Measurements from ENCODE around the gene IRGQ. TPM values are rescaled to one million over a fixed set of nuclear protein-coding genes. Genes with fewer than 3 reads are reported as not detected.

IRGQ gene
- polyA plus RNA-seq, 1 experiment = 5.4 TPM

DNA sequence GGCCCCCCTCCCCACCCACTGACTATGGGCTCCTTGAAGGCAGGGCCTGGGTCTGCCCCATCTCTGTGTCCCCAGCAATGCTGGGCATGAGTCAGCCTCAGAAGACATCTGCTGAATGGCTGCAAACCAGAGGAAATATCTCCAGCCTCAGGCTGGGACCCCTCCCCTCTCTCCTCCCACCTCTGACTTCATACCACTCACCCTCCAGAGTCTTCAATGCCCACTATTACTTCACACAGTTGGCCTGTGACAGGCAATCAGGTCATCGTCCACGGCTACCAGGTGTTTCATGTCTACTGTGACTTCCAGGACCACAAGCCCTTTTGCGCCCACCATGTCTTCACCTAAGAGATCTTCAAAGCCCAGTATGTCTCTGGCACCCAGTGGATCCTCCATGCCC lies 15.9 kb upstream of the IRGQ start, which contains the start of gene SRRM5:
Gene SRRM5 (plus strand): TSS at position 301 of the 400 bp plus-strand sequence. CDS start 34 bp downstream, at position 335.
- DNase-seq (ENCODE audit: low read depth) = no peak
- ChIA-PET CTCF (no interaction called here), POLR2A (no interaction called here)
- peaks cover 8% of the 10 kb centered on the region for H3K36me3 ChIP-seq (ENCODE audit: control insufficient read depth, insufficient read depth, low read length)
- TF ChIP-seq, protein P1, sequence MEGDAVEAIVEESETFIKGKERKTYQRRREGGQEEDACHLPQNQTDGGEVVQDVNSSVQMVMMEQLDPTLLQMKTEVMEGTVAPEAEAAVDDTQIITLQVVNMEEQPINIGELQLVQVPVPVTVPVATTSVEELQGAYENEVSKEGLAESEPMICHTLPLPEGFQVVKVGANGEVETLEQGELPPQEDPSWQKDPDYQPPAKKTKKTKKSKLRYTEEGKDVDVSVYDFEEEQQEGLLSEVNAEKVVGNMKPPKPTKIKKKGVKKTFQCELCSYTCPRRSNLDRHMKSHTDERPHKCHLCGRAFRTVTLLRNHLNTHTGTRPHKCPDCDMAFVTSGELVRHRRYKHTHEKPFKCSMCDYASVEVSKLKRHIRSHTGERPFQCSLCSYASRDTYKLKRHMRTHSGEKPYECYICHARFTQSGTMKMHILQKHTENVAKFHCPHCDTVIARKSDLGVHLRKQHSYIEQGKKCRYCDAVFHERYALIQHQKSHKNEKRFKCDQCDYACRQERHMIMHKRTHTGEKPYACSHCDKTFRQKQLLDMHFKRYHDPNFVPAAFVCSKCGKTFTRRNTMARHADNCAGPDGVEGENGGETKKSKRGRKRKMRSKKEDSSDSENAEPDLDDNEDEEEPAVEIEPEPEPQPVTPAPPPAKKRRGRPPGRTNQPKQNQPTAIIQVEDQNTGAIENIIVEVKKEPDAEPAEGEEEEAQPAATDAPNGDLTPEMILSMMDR (IDR thresholded peaks at IDR 0.05; ENCODE audit: insufficient read depth, low read depth, low read length) = no peak
- H3K27me3 ChIP-seq (ENCODE audit: control insufficient read depth, insufficient read depth, low read length) = no peaks in the 10 kb centered on the region
- no peak within 1 kb of the TSS for H3K4me3 ChIP-seq (ENCODE audit: low read depth, low read length)

DNA sequence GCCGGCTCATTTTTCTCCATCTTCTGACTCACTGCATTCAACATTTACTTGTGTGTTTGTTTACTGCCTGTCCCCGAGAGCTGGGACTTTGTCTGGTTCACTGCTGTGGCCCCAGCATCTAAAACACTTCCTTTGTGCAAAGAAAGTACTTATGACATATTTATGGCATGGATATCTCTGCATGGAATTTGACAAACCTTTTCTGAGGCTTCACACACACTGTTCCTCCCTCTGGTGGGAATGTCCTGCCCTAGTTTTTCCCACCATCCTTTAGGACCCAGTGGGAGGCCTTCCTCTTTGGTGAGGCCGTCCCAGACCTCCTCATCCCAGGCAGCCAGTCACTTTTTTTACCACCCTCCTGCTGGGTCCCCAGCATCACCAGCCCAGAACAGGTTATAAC lies 14.6 kb upstream of the IRGQ start:
- ChIA-PET CTCF (no interaction called here), POLR2A (no interaction called here)
- no peak for DNase-seq (ENCODE audit: low read depth)
- TF ChIP-seq, protein P1 (IDR thresholded peaks at IDR 0.05; ENCODE audit: insufficient read depth, low read depth, low read length) = no peak
- Histone ChIP-seq H3K4me3 (ENCODE audit: low read depth, low read length) (no peak overlapping the region), H3K27me3 (ENCODE audit: control insufficient read depth, insufficient read depth, low read length) (no peaks in the 10 kb centered on the region), H3K36me3 (ENCODE audit: control insufficient read depth, insufficient read depth, low read length) (peaks cover 8% of the 10 kb centered on the region)

DNA sequence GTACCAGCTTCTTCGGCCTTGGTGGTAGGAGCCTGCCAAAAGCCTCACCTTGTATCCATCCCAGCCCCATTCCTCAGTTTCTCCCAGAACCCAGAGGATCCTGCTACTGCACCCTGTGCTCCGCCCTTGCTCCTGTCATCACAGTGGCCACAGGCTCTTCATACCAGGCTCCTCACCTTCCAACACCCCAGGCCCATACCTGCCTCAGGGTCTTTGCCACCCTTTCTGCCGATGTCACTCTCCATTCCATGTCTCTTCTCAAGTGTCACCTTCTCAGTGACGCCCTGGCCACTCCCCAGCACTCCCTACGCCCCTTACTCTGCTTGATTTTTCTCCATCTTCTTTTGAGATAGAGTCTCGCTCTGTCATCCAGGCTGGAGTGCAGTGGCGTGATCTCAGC lies 13.9 kb upstream of the IRGQ start:
- TF ChIP-seq, protein P1 (IDR thresholded peaks at IDR 0.05; ENCODE audit: insufficient read depth, low read depth, low read length) = no peak
- Histone ChIP-seq H3K36me3 (ENCODE audit: control insufficient read depth, insufficient read depth, low read length) (peaks cover 8% of the 10 kb centered on the region), H3K4me3 (ENCODE audit: low read depth, low read length) (no peak overlapping the region), H3K27me3 (ENCODE audit: control insufficient read depth, insufficient read depth, low read length) (no peaks in the 10 kb centered on the region)
- no peak for DNase-seq (ENCODE audit: low read depth)
- ChIA-PET POLR2A (no interaction called here), CTCF (no interaction called here)

DNA sequence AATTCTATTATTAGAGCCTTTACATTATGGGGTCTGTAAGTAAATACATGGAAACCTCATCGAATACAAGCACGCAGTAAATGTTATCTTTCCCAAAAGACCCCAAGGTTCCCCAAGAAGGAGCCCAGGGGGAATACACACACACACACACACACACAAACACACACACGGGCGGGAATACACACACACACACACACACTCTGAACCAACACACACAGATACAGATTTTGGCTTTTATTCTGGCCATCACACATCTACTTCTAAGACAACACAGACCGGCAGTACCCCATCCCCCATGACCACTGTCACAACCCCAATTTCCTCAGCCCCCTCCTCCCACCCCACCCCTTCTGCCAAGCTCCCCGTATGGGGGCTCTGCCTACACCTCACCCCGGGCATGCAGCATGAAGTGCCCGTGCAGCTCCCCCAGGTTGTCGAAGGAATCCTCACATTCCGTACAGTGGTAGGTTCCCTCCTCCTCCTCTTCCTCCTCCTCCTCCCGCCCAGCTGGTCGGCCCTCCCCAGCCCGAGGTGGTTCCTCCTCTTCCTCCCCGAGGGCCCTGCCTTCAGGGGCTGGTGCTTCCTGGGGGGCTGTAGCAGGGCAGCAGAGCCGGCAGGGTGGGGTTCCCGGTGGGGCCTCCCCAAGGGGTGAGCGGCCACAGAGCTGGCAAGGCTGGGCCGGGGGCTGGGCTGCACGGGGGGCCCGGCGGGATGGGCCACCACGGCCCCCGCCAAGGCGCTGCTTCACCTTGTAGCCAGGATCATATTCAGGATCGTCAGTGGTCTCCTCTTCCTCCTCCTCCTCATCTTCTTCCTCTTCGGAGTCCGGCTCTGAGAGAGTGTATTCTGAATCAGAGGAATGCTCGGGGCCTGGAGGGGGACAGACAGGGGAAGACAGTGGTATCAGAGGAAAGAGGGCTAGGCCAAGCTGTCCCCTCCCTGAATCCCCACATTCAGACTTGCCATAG lies 11.6 kb upstream of the IRGQ start:
- no peak for DNase-seq (ENCODE audit: low read depth)
- POLR2A ChIA-PET = no interaction called here
- Histone ChIP-seq H3K36me3 (ENCODE audit: control insufficient read depth, insufficient read depth, low read length) (peaks cover 10% of the 10 kb centered on the region), H3K27me3 (ENCODE audit: control insufficient read depth, insufficient read depth, low read length) (no peaks in the 10 kb centered on the region), H3K4me3 (ENCODE audit: low read depth, low read length) (no peak overlapping the region)
- TF ChIP-seq, protein P1 (IDR thresholded peaks at IDR 0.05; ENCODE audit: insufficient read depth, low read depth, low read length) = no peak
- CTCF ChIA-PET = interaction anchor here (1.2 to 2.1 kb wide), 2 partner anchors 8 to 13 kb away, joined by 3 to 5 read pairs; no protein-coding TSS in a partner anchor

DNA sequence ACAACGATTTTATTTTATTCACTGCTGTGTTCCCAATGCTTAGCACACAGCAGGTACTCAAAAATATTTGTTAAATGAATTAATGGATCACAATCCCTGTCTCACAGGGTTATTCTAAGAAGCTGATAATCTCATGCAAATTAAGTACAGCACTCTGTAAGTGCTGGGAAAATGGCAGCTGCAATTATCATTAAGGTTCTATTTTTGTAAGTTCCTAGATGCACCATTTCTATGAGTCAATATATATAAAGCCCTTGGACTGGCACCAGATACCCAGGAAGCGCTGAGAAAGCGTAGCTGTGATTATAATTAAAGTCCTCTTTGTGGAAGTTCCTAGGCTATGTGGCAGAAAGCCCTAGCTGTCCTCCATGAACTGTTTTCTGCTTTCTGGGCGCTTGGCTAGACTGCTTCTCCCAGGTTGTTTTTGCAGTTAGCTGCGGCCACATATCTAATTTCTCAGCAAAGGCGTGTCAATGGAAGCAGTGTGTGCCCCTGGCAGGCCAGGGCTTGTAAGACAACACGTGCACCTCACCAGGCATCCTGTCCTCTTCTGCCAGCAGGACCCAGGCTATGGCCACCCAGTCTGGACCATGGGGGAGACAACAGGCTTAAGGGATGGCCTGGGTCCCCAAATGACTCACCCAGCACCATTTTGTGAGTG lies 10.8 kb upstream of the IRGQ start:
- Histone ChIP-seq H3K27me3 (ENCODE audit: control insufficient read depth, insufficient read depth, low read length) (no peaks in the 10 kb centered on the region), H3K4me3 (ENCODE audit: low read depth, low read length) (no peak overlapping the region), H3K36me3 (ENCODE audit: control insufficient read depth, insufficient read depth, low read length) (peaks cover 4% of the 10 kb centered on the region)
- ChIA-PET CTCF (interaction anchor here (0.9 to 2.1 kb wide), 3 partner anchors 9 to 159 kb away, joined by 3 to 5 read pairs (median 3); no protein-coding TSS in a partner anchor), POLR2A (no interaction called here)
- TF ChIP-seq, protein P1 (IDR thresholded peaks at IDR 0.05; ENCODE audit: insufficient read depth, low read depth, low read length) = no peak
- DNase-seq (ENCODE audit: low read depth) = no peak
